ENCODE data around the gene DENND2C. TPM values are rescaled to one million over a fixed set of nuclear protein-coding genes. Genes with fewer than 3 reads are reported as not detected.

The DENND2C gene
- total RNA-seq, 1 experiment from 2014 or later, result 3.6 TPM

DNA sequence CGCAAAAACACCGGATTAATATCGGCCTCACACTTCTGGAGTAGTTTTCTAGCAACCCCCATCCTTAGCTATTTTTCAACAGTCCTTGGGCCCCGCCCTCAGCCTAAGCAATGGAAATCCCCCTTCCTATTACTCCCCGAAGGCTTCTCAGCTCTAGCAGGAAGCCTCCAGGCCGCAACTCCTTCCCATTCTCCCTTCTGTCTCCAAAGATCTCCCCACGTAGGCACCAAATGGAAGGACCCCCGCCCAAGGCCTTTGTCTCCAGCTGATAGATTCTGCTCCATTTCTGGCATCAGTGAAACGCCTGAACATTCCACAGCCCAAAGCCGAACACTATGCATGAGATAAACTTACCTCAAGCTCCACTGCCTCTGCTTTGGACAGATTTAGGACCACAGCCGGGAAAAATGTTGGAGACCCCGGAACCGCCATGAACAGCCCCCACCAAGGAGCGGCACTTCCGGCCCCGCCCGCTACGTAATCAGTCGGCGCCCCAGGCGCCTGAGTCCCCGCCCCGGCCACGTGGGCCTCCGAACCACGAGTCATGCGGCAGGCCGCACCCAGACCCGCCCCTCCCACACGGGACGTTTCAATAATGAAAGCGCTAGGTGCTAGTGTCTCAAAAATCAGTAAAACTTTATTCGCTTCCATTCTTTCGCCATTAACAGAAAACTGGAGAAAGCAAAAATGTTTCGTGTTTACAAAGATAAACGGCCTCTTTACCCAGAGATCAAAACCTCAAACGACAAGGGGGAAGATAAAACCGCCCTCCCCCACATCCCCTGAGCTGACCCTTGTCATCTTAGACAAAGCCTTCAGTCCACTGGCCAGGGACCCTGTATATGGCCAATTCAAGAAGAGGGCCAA is 46.7 kb upstream of the DENND2C start, which contains the start of gene NRAS:
TSS of gene NRAS (minus strand) at position 468 of the 867 bp plus-strand sequence. CDS start 611 bp downstream, outside the sequence.
- no peaks in the 10 kb centered on the region for H3K27me3 ChIP-seq (ENCODE audit: insufficient read depth, low read length)
- DNase-seq (ENCODE audit: low read depth, low spot score) (peak; percentile 79), ATAC-seq (peak; percentile 95)
- no peaks in the 10 kb centered on the region for H3K9me2 ChIP-seq (ENCODE audit: insufficient read depth)
- peaks cover 38 to 48% of the 10 kb centered on the region in 2 experiments for H3K36me3 ChIP-seq (ENCODE audit: control insufficient read depth in 1 of 2, insufficient read depth in 2 of 2, low read length in 2 of 2)
- intact Hi-C loops (cut with micrococcal nuclease), result loop anchor here (1.0 to 5.0 kb wide), 2 partner anchors 45 to 134 kb away; partner anchors contain the start of gene BCAS2
- no peak within 1 kb of the TSS for H2AFZ ChIP-seq (ENCODE audit: low read depth, low read length, poor library complexity, severe bottlenecking)
- H3K27ac ChIP-seq (ENCODE audit: low read depth, low read length), result peak within 1 kb of the TSS; percentile 65
- RAD21 ChIA-PET (ENCODE audit: low non-redundant PET in 1 of 2, low total read pairs in 2 of 2, uncharacterized antibody in 2 of 2, unreplicated experiment in 2 of 2), result no interaction called here
- H3K9me3 ChIP-seq (ENCODE audit: control insufficient read depth in 1 of 2, insufficient read depth in 1 of 2, low read depth in 1 of 2, low read length in 2 of 2), result no peaks in the 10 kb centered on the region
- no TSS peak for BruUV-seq (replicated peaks)
- no peaks in the 10 kb centered on the region for H4K20me1 ChIP-seq (ENCODE audit: insufficient read depth)
- peaks cover 0 to 12% of the 10 kb centered on the region in 2 experiments; a peak in 2 of 4 replicates for H3K4me1 ChIP-seq (ENCODE audit: control insufficient read depth in 1 of 2, insufficient read depth in 2 of 2, low read length in 2 of 2)
- H3K9ac ChIP-seq (ENCODE audit: low read length), result peak within 1 kb of the TSS; percentile 91
- H3K79me2 ChIP-seq (ENCODE audit: insufficient read depth, low read length), result peaks cover 48% of the 10 kb centered on the region
- POLR2A ChIA-PET, result no interaction called here
- CTCF ChIA-PET, result interaction anchor here (1.2 kb wide), 1 partner anchor 370 kb away, joined by 3 read pairs; no protein-coding TSS in a partner anchor
- peak within 1 kb of the TSS; percentile 76 for H3K4me2 ChIP-seq (ENCODE audit: low read length)
- H3K4me3 ChIP-seq (replicated peaks in 1 of 2; ENCODE audit: low read depth in 1 of 2, low read length in 2 of 2), result peak within 1 kb of the TSS; percentile 89 to 99
- TF ChIP-seq CBX3 (IDR thresholded peaks at IDR 0.05; ENCODE audit: low read depth), result 0 out of 2 replicates have a peak, but pooled peaks have one; percentile 24
- TF ChIP-seq ATF3 (IDR thresholded peaks at IDR 0.05), result no peak
- TF ChIP-seq JUND (IDR thresholded peaks at IDR 0.05), result no peak
- TF ChIP-seq RAD21 (IDR thresholded peaks at IDR 0.05; ENCODE audit: low read depth), result no peak
- peak; percentile 42; the same call in 1 of the 2 replicates for TF ChIP-seq SP1 (IDR thresholded peaks at IDR 0.05; ENCODE audit: low read depth)
- TF ChIP-seq YY1 (IDR thresholded peaks at IDR 0.05; ENCODE audit: extremely low read depth, insufficient replicate concordance, low read depth, low read length), result peak; percentile 78
- TF ChIP-seq, protein P1, sequence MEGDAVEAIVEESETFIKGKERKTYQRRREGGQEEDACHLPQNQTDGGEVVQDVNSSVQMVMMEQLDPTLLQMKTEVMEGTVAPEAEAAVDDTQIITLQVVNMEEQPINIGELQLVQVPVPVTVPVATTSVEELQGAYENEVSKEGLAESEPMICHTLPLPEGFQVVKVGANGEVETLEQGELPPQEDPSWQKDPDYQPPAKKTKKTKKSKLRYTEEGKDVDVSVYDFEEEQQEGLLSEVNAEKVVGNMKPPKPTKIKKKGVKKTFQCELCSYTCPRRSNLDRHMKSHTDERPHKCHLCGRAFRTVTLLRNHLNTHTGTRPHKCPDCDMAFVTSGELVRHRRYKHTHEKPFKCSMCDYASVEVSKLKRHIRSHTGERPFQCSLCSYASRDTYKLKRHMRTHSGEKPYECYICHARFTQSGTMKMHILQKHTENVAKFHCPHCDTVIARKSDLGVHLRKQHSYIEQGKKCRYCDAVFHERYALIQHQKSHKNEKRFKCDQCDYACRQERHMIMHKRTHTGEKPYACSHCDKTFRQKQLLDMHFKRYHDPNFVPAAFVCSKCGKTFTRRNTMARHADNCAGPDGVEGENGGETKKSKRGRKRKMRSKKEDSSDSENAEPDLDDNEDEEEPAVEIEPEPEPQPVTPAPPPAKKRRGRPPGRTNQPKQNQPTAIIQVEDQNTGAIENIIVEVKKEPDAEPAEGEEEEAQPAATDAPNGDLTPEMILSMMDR (IDR thresholded peaks at IDR 0.05 in 2 of 3, conservative IDR thresholded peaks at IDR 0.05 in 1 of 3; ENCODE audit: borderline replicate concordance in 1 of 3, insufficient read depth in 1 of 3, low read depth in 2 of 3, low read length in 2 of 3), result no peak
- no peak for TF ChIP-seq TCF7L2 (IDR thresholded peaks at IDR 0.05; ENCODE audit: borderline replicate concordance, extremely low read depth, insufficient read depth, insufficient read length)
- peak; percentile 84 for TF ChIP-seq SIN3A (IDR thresholded peaks at IDR 0.05; ENCODE audit: low read depth)
- TF ChIP-seq EGR1 (IDR thresholded peaks at IDR 0.05; ENCODE audit: low read depth), result no peak
- peak; percentile 84 for TF ChIP-seq POLR2AphosphoS5 (IDR thresholded peaks at IDR 0.05; ENCODE audit: low read depth, low read length)
- TF ChIP-seq ELF1 (IDR thresholded peaks at IDR 0.05; ENCODE audit: borderline replicate concordance, low read depth), result peak; percentile 85
- no peak for TF ChIP-seq EZH2 (IDR thresholded peaks at IDR 0.05)
- TF ChIP-seq ZNF274 (IDR thresholded peaks at IDR 0.05; ENCODE audit: low read depth, low read length), result no peak
- TF ChIP-seq SRF (IDR thresholded peaks at IDR 0.05; ENCODE audit: low read depth), result peak; percentile 81
- no peak for TF ChIP-seq CEBPB (IDR thresholded peaks at IDR 0.05; ENCODE audit: low read depth)
- TF ChIP-seq, protein P2, sequence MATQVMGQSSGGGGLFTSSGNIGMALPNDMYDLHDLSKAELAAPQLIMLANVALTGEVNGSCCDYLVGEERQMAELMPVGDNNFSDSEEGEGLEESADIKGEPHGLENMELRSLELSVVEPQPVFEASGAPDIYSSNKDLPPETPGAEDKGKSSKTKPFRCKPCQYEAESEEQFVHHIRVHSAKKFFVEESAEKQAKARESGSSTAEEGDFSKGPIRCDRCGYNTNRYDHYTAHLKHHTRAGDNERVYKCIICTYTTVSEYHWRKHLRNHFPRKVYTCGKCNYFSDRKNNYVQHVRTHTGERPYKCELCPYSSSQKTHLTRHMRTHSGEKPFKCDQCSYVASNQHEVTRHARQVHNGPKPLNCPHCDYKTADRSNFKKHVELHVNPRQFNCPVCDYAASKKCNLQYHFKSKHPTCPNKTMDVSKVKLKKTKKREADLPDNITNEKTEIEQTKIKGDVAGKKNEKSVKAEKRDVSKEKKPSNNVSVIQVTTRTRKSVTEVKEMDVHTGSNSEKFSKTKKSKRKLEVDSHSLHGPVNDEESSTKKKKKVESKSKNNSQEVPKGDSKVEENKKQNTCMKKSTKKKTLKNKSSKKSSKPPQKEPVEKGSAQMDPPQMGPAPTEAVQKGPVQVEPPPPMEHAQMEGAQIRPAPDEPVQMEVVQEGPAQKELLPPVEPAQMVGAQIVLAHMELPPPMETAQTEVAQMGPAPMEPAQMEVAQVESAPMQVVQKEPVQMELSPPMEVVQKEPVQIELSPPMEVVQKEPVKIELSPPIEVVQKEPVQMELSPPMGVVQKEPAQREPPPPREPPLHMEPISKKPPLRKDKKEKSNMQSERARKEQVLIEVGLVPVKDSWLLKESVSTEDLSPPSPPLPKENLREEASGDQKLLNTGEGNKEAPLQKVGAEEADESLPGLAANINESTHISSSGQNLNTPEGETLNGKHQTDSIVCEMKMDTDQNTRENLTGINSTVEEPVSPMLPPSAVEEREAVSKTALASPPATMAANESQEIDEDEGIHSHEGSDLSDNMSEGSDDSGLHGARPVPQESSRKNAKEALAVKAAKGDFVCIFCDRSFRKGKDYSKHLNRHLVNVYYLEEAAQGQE (IDR thresholded peaks at IDR 0.05; ENCODE audit: low read depth), result no peak
- peak; percentile 21; the same call in 1 of the 2 replicates for TF ChIP-seq FOSL1 (IDR thresholded peaks at IDR 0.05; ENCODE audit: low read depth)
- no peak for TF ChIP-seq POLR2A (IDR thresholded peaks at IDR 0.05; ENCODE audit: borderline replicate concordance, extremely low read depth, insufficient read depth, insufficient read length)
- TF ChIP-seq EZH2phosphoT487 (IDR thresholded peaks at IDR 0.05; ENCODE audit: borderline replicate concordance), result no peak
- TF ChIP-seq MAX (IDR thresholded peaks at IDR 0.05), result peak; percentile 98
